Hepatocyte (in vitro differentiated cells): ENCODE data around the gene ZDHHC18. TPM values are rescaled to one million over a fixed set of nuclear protein-coding genes. Genes with fewer than 3 reads are reported as not detected.
A peak's percentile ranks its signal among the peaks of the same experiment; 100 is the strongest.

Experiments
- DNase-seq: peaks from one replicate; pipeline ENCODE4 v3.0.0-alpha.2; 2016; ENCODE audit warnings: low spot score
- H2AFZ ChIP-seq: fragments of 200-600 bp; sonication (generic); 2 replicates; pipeline ENCODE4 v1.6.0; 2016; ENCODE audit warnings: antibody characterized with exemption, mild to moderate bottlenecking
- H3K27ac ChIP-seq: fragments of 200-600 bp; sonication (generic); 2 replicates; pipeline ENCODE4 v1.5.1; 2016; ENCODE audit warnings: mild to moderate bottlenecking
- H3K27me3 ChIP-seq: fragments of 200-600 bp; sonication (generic); 2 replicates; pipeline ENCODE4 v1.6.1; 2016
- H3K36me3 ChIP-seq: fragments of 200-600 bp; sonication (generic); replicated peaks from 2 replicates; pipeline ENCODE4 v1.5.1; 2016; ENCODE audit warnings: low read depth; ENCODE audit not compliant: insufficient read depth
- H3K4me1 ChIP-seq: fragments of 200-600 bp; sonication (generic); 2 replicates; pipeline ENCODE4 v1.5.1; 2016; ENCODE audit warnings: mild to moderate bottlenecking, moderate library complexity; ENCODE audit not compliant: insufficient read depth
- H3K4me2 ChIP-seq: fragments of 200-600 bp; sonication (generic); 2 replicates; pipeline ENCODE4 v1.6.0; 2016
- H3K4me3 ChIP-seq: fragments of 200-600 bp; sonication (generic); 2 replicates; pipeline ENCODE4 v1.5.1; 2016; ENCODE audit warnings: mild to moderate bottlenecking
- H3K79me2 ChIP-seq: fragments of 200-600 bp; sonication (generic); 2 replicates; pipeline ENCODE4 v1.6.0; 2017; ENCODE audit warnings: mild to moderate bottlenecking
- H3K9me2 ChIP-seq: fragments of 200-600 bp; sonication (generic); replicated peaks from 2 replicates; pipeline ENCODE4 v1.6.0; 2017; ENCODE audit warnings: mild to moderate bottlenecking; ENCODE audit not compliant: insufficient read depth
- H3K9me3 ChIP-seq: fragments of 200-600 bp; sonication (generic); 2 replicates; pipeline ENCODE4 v1.5.1; 2016; ENCODE audit warnings: low read depth, mild to moderate bottlenecking
- H4K20me1 ChIP-seq: fragments of 200-600 bp; sonication (generic); 2 replicates; pipeline ENCODE4 v1.6.0; 2016; ENCODE audit warnings: mild to moderate bottlenecking; ENCODE audit not compliant: insufficient read depth, poor library complexity, severe bottlenecking
- CTCF ChIP-seq: fragments of 200-600 bp; sonication (generic); IDR thresholded peaks from 2 replicates; pipeline ENCODE4 v1.5.1; 2016; ENCODE audit warnings: antibody characterized with exemption, mild to moderate bottlenecking; ENCODE audit not compliant: poor library complexity
- EZH2 ChIP-seq: fragments of 200-600 bp; sonication (generic); IDR thresholded peaks from 2 replicates; pipeline ENCODE4 v1.6.1; 2016; ENCODE audit warnings: antibody characterized with exemption, mild to moderate bottlenecking, borderline replicate concordance
- EZH2phosphoT487 ChIP-seq: fragments of 200-600 bp; sonication (generic); IDR thresholded peaks from one replicate; pipeline ENCODE4 v1.6.1; 2018; ENCODE audit warnings: antibody characterized with exemption, mild to moderate bottlenecking, low read depth, moderate library complexity; ENCODE audit not compliant: unreplicated experiment, severe bottlenecking
- WGBS: methylation state at CpG from one replicate; pipeline ENCODE4 v1.1.6; 2016; ENCODE audit warnings: low lambda C conversion rate; ENCODE audit errors: missing lambda C conversion rate; 5-methylcytosine and 5-hydroxymethylcytosine counted together
- polyA plus RNA-seq: library from polyadenylated mRNA; unstranded; fragments of >200 nt; fragmentation: Nextera tagmentation; extraction: Ambion mirVana; gene quantifications from 2 replicates; pipeline ENCODE4 v1.2.1, GENCODE V29; 2016
- total RNA-seq: library from RNA; depleted of rRNA; stranded (reverse); fragments of >200 nt; gene quantifications from 2 replicates; pipeline ENCODE4 v1.2.3, GENCODE V29; 2014

ZDHHC18 gene
- total and polyA plus RNA-seq, 2 experiments from 2014 or later = 14.9 to 22.5 TPM

DNA sequence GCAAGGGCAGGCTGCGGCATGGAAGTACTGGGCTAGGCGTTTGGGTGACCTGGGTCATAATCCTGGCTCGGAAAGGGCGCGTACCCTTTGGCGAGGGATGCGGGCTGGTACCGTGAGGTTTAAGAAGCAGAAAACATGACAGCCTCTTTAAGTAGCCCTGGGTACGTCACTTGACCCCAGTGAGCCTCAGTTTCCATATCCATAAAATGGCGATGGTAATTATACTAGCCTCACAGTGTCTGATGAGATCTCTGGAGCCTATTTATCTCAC, 38.0 kb upstream of the ZDHHC18 start:
- Histone ChIP-seq H3K9me3 (no peaks in the 10 kb centered on the region), H3K9me2 (no peaks in the 10 kb centered on the region), H3K4me3 (peak overlapping the region; percentile 41), H4K20me1 (no peaks in the 10 kb centered on the region), H3K4me1 (peaks cover 29% of the 10 kb centered on the region), H2AFZ (peak overlapping the region; percentile 62), H3K79me2 (peaks cover 11% of the 10 kb centered on the region), H3K27me3 (no peaks in the 10 kb centered on the region), H3K27ac (peak overlapping the region; percentile 99), H3K4me2 (peak overlapping the region; percentile 93), H3K36me3 (no peaks in the 10 kb centered on the region)
- no peak for DNase-seq
- no peak for TF ChIP-seq EZH2phosphoT487
- TF ChIP-seq CTCF = no peak
- TF ChIP-seq EZH2 = no peak
- WGBS = 26% methylated on average over 10 of the region's 10 CpGs

DNA sequence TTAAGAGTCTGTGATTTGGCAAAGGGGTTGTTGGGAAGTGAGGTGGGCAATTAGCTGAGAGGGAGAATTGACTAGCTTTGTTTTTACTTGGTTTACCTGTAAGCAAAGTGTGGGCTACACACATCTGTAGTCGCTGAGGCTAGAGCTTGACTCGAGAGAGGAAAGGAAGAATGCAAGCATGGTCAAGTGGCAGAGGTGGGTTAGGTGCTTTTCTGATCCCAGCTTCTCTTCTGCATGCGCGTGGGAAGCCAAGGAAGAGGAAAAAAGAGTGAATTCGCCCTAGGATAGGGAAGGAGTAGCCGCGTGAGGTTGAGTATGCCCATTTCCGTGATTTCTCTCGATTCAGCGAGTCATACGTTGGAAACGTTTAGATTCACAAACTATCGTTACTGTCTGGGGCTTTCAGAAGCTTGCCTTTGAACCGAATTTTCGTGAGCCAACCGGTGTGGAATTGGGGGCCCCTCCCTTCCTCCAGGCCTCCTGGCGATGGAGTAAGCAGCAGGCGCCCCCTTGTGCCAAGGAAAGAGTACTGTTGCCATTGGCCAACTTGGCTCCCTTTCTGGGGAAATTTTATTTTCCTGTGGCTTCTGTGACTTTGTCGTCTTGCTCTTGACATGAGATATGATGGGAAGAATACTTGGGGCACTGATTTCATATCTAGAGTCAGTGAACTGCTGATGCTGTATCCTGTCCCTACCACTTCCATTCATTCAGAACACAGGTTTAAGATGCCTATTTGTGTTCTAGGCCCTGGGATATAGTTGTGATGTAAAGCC, 37.5 kb upstream of the ZDHHC18 start:
- no peaks in the 10 kb centered on the region for H3K36me3 ChIP-seq
- H4K20me1 ChIP-seq = no peaks in the 10 kb centered on the region
- H3K4me2 ChIP-seq = peak overlapping the region; percentile 93
- peaks cover 25% of the 10 kb centered on the region for H3K4me1 ChIP-seq
- peak; percentile 99 for TF ChIP-seq CTCF
- TF ChIP-seq EZH2phosphoT487 = no peak
- no peak for TF ChIP-seq EZH2
- peak overlapping the region; percentile 41 for H3K4me3 ChIP-seq
- H3K27ac ChIP-seq = peak overlapping the region; percentile 99
- no peaks in the 10 kb centered on the region for H3K27me3 ChIP-seq
- 7% methylated on average over 19 of the region's 19 CpGs for WGBS
- DNase-seq = peak; percentile 91
- H3K79me2 ChIP-seq = peaks cover 8% of the 10 kb centered on the region
- H2AFZ ChIP-seq = peak overlapping the region; percentile 36
- no peaks in the 10 kb centered on the region for H3K9me3 ChIP-seq
- no peaks in the 10 kb centered on the region for H3K9me2 ChIP-seq

DNA sequence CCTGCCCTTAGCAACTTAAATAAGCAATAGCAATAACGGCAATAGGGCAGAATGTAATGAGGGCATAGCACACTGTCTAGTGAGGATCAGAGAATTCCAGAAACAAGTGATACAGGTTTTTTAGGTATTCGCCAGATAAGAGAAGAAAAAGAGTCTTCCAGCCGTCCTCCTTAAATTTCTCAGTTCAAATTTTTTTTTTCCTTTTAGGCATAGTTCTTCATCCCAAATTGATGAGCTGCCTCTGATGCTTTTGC, 36.9 kb upstream of the ZDHHC18 start:
- H3K4me2 ChIP-seq = peak overlapping the region; percentile 93

More for the DNA sequence above, 36.9 kb upstream of the ZDHHC18 start:
- 68% methylated on average over 3 of the region's 3 CpGs for WGBS
- Histone ChIP-seq H3K27ac (no peak overlapping the region), H3K36me3 (no peaks in the 10 kb centered on the region), H3K9me2 (no peaks in the 10 kb centered on the region), H3K27me3 (no peaks in the 10 kb centered on the region), H3K4me1 (peaks cover 24% of the 10 kb centered on the region), H3K9me3 (no peaks in the 10 kb centered on the region), H3K4me3 (no peak overlapping the region), H2AFZ (no peak overlapping the region), H4K20me1 (no peaks in the 10 kb centered on the region), H3K79me2 (peaks cover 8% of the 10 kb centered on the region)
- TF ChIP-seq EZH2 = no peak
- TF ChIP-seq CTCF = no peak
- no peak for TF ChIP-seq EZH2phosphoT487
- DNase-seq = no peak
